8988T (cell line): ENCODE data around the gene ELFN1.

Experiments used
- DNase-seq: peaks from one replicate; pipeline ENCODE4 v3.0.0; 2011

ELFN1 gene

DNA sequence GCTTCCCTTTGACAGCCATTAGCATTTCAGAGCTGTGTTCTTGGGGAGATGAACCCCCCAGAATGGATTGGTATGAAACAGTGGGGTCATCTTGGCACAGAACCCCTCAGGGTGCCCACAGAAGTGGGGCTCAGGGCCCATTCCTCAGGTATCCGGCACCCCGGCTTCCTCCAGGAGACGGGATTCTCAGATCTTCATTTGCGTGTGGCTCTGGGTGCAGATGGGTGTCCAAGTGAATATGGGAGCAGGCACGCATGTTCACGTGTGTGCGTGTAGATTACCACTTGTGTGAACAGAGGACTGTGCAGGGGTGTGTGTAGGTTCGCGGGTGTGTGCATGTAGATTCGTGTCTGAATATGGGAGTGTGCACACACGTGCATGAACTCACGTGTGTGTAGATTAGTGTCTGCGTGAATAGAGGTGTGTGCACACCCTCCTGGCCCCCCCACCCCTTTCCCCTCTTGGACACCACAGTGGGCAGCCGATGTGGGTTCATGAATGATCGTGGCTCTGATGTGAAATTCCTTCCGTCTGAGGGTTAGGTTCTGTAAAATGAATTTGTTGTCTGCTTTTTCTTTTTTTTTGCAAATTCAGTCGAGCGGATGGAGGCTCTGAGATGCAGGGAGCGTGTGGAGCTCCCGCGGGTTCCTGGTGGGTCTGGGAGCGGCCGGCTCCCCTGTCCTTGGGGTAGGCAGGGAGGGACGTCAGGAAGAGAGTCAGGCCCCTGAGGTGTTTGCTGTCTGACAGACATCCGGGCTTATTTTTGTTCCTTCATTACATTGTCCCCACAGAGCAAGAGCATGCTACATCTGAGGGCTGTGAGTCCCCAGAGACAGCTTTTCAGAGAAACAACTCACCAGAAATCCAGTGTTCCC is 7.4 kb downstream of the ELFN1 start:
- no peak for DNase-seq

DNA sequence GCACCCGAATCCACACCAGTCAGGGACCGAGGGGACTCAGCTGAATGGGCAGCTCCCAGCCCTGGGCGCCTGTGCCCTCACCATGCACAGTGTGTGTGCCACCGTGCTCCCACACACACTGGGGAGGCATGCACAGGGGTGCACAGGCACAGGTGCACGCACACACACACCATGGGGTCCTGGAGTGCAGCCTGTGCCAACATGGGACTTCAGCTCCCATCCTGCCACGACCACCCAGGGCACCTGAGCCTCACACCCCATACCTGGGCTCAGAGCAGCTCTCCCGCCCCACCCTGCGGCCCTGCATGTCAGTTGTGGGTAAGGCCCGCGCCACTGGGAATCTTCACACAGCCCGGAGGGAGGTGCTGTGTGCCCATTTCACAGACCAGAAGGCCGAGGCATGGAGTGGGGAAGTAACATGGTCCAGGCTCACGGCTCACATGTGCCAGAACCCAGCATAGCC is 8.0 kb downstream of the ELFN1 start:
- no peak for DNase-seq

DNA sequence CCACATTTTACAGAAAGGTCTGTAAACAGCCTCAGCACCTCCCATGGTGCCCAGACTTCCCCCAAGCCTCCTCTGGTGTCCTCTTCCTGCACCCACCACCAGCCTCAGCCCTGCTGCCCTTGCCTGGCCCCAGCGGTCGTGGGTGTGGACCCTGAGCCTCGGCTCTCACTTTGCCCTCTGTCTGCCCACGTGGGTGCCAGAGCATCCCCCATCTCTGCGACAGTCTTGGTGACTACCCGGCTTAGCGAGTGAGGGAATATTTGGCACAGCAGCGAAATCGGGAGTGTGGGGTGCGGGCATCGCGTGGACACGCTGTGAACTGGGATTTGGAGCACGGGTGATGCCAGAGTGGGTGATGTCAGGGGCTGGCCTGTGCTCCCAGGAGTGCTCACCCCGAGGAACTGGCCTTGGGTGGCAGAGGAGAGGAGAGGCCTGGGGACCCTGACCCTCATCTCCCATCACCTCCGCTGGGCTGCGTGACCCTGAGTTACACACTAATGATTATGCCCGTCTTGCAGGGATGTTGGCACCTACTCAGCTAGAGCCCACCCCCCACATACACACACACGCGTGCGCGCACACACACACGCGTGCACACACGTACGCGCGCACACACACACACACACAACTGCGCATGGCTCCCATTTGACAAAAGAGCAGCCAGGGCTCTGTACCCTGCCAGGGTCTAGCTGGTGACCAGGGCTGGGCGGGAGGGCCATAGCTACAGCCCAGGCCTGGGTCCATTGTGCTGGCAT is 8.7 kb downstream of the ELFN1 start:
- DNase-seq: no peak

DNA sequence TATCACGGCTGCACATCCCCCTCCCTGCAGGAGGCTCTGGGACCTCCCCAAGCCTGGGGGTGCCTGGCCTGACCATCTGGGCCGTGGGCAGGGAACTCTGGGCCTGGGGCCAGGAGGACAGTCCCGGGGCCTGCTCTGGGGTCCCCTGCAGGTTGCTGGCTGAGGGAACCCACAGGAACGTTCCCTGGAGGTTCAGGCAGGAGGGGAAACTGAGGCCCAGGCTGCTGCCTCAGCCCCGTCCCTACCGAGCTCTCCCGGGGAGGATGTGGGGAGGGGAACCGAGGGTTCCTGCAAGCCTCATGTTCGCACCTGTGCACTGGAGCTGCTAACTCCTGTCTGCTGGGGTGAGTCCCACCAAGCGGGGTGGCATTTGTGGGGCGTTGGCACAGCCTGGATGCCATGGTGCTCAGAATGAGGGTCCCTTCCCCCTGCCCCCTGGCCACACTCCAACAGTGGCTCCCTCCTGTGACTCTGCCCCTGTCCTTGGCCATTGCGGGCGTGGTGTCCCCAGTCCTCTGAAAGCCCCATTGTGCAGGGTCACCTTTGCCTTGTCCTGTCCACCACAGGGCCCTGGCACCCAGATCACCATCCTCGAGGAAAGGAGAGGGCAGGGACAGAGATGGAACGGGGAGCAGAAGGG is 9.4 kb downstream of the ELFN1 start:
- no peak for DNase-seq

DNA sequence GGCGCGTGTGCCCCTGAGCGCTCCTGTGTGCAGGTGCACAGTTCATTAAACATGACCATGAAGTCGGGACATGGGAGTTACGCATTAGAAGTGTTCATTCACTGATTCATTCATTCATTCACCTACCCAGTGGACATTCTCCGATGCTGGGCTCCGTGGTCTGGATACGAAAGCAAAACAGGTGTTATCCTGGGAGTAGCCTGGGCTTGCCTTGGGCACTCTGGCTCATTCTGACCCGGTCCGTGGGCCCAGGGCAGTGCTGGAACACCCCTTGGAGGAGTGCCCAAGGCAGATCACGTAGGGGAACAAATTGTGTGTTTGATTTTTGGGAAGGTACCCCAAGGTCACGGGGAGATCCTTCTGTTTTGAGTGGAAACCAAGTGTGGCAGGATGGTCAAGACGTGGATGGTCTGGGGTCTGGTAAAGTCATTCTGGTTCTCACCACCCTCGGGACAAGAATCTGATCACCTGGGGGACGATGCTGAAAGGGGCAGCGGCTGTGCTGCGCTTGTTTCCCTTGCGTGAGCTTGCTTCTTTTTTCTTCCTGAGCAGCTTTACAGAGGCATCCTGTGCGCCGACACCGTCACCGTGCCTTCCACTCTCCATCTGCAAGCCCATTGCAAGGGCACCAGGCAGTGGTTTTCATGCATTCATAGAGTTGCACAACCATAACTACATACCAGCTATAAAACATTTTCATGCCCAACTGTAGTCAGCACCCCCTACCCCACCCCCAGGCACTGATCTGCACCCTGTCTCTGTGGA is 10.1 kb downstream of the ELFN1 start:
- no peak for DNase-seq

DNA sequence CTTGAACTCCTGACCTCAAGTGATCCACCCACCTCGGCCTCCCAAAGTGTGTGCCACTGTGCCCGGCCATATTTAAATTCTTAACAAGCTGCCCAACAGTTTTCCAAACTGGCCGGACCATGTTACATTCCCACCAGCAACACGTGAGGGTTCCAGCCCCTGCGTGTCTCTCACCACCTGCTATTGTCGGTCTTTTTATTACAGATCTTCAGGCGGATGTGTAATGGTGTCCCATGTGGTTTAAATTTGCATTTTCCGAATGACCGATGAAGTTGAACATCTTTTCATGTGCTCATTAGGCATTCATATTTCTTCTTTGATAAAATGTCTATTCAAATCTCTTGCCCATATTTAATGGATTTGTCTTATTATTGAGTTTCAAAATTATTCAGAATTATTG is 11.5 kb downstream of the ELFN1 start:
- no peak for DNase-seq

DNA sequence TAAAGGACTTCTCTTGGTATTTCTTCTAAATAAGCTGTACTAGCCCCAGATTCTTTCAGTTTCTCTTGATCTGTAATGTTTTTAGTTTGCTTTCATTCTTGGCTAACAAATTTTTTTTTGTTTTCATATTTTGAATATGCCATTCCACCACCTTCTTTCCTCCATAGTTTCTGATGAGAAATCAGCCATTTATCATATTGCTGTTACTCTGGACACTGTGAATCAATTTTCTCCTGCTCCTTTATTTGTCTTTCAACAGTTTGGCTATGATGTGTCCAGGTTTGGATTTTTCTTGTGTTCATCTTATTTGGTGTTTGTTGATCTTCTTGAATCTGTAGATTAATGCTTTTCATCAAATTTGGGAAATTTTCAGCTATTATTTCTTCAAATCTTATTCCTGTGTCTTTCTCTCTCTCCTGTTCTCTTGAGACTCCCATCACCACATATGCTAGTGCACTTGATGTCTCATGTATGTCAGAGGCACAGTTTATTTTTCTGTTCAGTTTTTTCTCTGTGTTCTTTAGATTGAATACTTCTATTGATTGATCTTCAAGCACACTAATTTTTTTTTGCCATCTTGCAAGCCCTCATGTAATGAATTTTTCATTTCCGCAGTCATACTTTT is 15.0 kb downstream of the ELFN1 start:
- no peak for DNase-seq

DNA sequence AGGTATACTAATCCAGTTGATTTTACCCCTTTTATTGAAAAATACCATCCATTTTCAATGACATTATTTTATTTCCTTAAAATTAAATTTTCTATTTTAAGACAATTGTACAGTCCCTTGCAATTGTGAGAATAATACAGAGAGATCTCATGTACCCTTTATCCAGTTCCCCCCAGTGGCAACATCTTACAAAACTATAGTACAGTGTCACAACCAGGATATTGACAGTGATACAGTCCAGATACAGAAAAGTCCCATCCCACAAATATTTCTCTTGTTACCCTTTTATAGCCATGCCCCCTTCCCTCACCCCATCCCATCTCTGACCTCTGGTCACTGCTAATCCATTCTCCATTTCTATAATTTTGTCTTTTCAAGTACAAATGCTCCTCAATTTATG is 18.5 kb downstream of the ELFN1 start:
- DNase-seq: no peak

DNA sequence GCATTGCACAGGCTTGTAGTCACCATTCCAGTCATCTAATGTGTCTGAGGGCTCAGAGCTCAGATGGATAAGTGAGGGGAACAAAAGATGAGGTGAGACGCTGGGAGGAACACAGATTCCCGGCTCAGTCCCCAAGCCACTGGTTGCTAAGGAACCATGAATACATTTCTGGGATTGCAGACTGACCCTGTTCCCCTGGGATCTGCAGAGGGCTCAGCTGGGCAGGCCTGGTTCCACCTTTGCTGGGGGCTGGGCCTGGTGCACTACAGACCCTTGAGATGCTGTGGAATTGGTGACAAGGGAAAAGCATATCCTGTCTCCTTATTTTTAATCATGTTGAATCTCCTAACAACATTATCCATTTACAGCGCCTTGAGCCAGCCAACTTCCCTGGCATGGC is 19.2 kb downstream of the ELFN1 start:
- no peak for DNase-seq

DNA sequence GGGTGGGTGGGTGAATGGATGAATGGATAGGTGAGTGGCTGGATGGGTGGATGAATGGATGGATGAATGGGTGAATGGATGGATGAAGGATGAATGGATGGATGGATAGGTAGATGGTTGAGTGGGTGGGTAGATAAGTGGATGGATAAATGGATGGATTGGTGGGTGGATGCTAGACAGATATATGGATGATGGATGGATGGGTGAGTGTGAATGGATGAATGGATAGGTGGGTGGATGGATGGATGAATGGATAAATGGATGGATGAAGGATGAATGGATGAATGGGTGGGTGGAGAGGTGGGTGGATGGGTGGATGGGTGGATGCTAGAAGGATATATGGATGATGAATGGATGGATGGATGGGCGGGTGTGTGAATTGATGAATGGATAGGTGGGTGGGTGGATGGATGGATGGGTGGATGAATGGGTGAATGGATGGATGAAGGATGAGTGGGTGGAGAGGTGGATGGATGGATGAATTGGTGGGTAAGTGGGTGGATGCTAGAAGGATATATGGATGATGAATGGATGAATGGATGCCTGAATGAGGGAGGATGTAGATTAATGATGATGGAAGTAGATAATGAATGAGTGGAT is 20.4 kb downstream of the ELFN1 start:
- no peak for DNase-seq

DNA sequence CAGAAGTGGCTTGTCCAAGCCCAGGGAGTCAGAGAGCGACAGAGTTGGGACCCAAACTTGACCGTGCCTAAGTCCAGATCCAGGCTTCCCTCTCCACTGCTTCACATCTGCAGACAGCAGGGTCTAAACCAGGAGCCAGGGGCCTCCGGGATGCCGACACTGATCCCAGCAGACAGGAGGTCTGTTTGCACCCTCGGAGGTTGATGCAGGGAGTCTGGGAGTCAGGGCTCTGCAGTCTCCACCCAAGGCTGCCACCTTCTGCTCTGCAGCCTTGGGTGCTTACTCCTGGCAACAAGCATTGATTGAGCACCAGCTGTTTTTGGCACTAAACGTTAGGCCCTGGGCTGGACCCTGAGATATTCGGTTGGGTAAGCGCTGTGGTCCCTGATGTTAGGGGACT is 21.0 kb downstream of the ELFN1 start:
- no peak for DNase-seq

DNA sequence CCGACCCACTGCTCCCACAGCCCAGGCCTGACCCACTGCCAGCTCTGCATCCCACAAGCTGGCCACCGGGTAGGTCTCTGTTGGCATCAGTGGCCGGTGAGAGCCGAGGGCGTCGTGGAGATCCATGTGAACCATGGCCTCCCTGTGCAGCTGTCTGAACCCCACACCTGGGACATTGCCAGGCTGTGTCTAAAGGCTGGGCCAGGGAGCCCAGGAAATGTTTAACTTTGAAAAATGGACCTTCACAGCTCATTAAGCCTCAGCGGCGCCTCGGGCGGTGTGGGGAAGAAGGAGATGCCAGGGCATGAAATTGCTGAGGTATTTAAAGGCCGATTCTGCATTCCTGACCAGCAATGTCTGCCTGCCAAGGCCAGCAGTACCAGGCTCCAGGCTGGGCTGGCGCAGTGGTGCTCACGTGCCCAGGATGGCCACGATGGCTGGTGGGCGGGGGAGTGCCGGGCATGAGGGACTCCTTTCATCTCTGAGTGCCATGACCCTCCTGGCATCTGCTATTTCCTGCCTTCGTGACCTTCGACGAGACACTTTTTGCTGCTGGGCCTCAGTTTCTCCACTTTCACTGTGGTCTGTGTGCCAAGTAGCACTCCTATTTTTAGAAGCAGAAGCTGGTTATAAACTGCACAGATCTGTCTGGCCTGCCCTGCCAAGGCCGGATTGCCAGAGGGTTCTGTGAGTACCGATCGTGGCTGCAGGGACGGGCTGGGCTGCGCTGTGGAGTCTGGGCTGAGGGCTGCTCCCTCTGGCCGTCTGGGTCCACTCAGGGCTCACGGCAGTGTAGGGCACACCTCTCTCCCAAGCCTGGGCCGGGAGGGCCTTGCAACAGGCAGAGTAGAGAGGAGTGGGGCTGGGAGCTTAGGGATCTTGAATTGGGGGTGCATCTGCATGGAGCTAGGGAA is 21.8 kb downstream of the ELFN1 start:
- DNase-seq: no peak

DNA sequence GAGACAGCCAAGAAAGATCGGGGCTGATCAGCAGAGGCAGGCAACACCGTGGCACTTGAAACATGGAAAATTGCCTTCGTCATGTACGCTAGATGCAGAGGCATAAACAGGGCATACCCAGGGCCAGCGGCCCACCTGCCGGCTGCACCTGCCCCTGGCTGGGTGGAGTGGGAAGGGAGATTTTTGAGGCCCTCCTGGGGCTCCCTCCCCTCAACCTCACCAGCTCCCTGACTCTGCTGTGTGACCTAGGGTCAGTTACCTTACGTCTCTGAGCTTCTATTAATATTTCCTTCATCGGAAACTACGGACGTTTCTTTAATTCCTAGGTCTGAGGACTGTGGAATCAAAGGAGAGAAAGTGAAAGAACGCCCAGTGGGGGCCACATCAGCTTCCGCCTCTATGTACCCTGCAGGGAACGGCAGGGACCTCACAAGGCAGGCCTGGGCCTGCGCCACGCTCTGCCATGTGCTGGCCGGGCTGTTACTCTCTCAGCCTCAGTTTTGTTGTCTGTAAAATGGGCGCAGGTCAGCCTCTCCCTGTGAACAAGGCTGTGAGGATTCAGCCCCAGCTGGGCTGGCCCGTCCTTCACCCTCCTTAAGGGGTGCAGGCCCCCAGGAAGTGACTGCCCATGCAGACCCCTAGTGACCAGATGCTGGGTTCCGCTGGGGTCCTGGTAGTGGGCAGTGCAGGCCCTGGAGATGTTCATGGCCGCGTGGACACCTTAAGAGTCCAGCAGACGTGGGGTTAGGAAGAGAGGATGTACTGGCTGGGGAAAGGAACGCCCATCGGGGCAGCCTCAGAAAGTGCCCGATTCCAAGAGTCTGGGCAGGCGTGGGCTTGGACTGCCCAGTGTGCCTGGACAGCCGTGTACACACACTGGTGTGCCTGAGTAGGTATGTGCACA is 22.7 kb downstream of the ELFN1 start:
- DNase-seq: no peak

DNA sequence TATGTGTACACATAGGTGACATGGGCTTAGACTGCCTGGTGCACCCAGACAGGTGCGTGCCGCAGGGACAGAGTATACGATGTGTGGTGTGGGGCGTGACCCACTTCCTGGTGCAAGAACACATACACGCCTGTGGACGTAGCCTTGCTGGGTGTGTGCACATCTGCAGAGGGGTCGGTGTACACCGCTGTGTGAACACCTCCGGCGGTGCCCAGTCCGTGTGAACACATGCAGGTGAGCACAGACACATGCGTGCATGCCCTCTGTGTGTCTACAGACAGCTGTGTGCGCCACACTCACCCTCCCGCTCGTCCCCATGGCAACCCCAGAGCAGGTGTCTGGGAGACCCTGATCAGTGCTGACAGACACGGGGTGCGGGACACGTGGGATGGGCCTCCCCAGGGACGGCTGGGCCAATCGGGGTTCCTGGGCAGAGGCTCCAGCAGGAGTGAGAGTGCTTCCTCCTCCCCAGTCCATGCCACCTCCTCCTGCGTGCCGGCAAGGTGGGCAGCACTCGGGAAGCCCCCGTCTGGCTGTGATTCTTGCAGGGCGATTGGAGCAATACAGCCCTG is 23.4 kb downstream of the ELFN1 start:
- no peak for DNase-seq

DNA sequence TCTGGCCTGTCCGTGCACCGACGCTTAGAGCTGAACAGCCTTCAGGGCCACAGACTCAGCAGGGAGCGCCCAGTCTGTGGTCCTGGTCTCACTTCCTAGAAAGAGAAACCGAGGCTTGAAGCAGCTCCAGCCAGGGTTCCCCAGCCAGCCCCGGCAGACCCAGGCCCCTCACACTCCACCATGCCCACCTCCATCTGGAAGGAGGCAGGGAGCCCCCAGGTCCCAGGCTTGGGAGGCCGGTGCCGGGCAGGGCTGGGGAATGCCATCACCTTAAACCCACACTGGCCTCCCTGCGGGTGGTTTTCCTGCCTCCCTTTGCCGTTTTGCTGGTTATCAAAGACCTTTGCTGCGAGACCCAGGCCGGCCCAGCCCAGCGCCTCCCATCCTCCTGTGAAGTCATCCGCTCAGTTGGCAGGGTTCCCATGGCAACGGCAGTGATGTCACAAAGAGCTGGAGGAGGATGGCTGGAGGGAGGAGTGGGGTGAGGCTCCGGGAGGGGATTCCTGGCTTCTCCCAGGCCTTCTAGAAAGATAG is 24.0 kb downstream of the ELFN1 start:
- no peak for DNase-seq

DNA sequence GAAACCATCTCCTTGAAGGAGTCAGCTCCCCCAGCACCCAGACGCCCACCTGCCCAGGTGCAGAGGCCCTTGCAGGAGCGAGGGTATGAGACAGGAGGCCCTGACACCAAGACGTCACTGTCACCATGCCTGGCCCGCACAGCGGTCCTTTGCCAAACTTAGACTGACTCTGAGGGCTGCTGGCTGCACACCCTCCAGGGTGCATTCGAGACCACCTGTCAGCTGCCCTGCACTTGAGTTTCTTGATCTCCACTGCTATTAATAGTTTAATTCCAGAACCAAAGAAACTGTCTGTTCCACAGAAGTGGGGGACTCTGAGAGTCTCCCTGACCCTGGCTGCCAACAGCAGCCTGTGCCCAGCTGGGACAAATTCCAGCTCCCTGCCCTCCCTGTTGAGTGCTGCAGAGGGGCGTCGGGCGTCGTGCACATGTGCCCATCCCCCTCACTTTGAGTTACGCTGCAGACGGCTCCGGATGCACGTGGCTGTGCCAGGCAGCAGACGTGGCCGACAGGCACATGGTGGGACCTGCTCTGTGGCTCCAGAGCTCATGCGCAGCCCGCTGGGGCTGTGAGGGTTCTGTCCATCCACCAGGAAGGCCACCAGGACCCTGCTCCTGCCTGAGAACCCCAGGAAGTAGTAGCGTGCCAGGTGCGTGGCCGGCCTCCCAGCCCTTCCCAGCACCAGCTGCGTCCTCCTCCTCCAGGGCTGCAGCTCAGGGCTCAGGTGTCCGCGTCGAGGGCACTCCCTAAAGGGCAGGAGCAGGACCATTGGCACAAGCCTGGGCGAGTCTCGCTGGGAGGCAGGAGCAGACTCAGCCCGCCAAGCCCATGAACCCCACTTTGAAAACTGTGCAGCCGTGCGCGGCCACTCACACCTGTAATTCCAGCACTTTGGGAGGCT is 24.8 kb downstream of the ELFN1 start:
- DNase-seq: no peak

DNA sequence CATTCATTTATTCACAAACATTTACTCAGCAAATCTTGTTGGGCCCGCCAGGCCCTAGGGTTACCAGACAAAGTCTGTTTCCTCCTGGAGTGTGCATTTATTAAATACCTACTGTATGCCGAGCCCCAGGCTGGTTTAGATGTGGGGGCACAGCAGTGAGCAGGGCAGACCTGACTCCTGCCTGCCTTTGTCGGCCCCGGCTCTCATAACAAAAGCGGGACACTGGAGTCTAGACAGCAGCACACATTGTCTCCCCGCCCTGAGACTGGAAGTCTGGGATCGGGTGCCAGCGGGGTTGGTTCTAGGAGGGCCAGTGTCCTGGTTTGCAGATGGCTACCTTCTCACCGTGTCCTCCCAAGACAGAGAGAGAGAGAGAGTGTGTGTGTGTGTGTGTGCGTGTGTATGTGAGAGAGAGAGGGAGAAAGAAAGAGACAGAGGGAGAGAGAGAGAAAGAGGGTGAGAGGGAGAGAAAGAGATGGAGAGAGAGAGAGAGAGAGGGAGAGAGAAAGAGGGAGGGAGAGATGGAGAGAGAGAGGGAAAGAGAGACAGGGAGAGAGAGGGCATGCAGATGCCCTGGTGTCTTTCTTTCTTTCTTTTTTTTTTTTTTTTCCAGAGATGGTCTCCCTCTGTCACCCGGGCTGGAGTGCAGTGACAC is 25.9 kb downstream of the ELFN1 start:
- DNase-seq: no peak
